Heart right ventricle (tissue), 16 donors: ENCODE measurements around the gene PTPN4. TPM values are rescaled to one million over a fixed set of nuclear protein-coding genes. Genes with fewer than 3 reads are reported as not detected.

Experiments used
- ATAC-seq, 8 donors: fragments of 200-7000 bp; cut with Tn5 transposase; one replicate each; pipeline ENCODE4 v1.9.1; 2020; ENCODE audit warnings: mild to moderate bottlenecking in 8 of 8, moderate library complexity in 8 of 8, moderate number of reproducible peaks in 1 of 8
- DNase-seq, 2 donors: peaks; one replicate each; pipeline ENCODE4 v3.0.0-alpha.2; 2020
- H3K27ac ChIP-seq, 10 donors: fragments of 200-600 bp; sonication (generic) in 2 of 10; one replicate each; pipeline versions ENCODE4 v1.5.0 to v1.8.0; 2020 to 2022; ENCODE audit warnings: mild to moderate bottlenecking in 3 of 10
- H3K27me3 ChIP-seq, 7 donors: fragments of 200-600 bp; one replicate each; pipeline ENCODE4 v1.8.0; 2021 to 2022; ENCODE audit warnings: mild to moderate bottlenecking in 2 of 7
- H3K36me3 ChIP-seq, 9 donors: fragments of 200-600 bp; sonication (generic) in 1 of 9; one replicate each; pipeline versions ENCODE4 v1.5.0 to v1.8.0; 2020 to 2022; ENCODE audit warnings: mild to moderate bottlenecking in 2 of 9
- H3K4me1 ChIP-seq, 9 donors: fragments of 200-600 bp; sonication (generic) in 1 of 9; one replicate each; pipeline versions ENCODE4 v1.5.0 to v1.8.0; 2020 to 2022; ENCODE audit warnings: mild to moderate bottlenecking in 4 of 9
- H3K4me3 ChIP-seq, 10 donors: fragments of 200-600 bp; sonication (generic) in 2 of 10; one replicate each; pipeline versions ENCODE4 v1.5.0 to v1.8.0; 2020 to 2022; ENCODE audit warnings: mild to moderate bottlenecking in 7 of 10, moderate library complexity in 2 of 10
- H3K9me3 ChIP-seq, 11 donors: fragments of 200-600 bp in 10 of 11; sonication (generic) in 2 of 11; one replicate each; pipeline versions ENCODE4 v1.5.0 to v1.8.0; 2013 to 2022; ENCODE audit warnings: mild to moderate bottlenecking in 2 of 11, control low read depth in 1 of 11, moderate library complexity in 1 of 11
- CTCF ChIP-seq, 9 donors: fragments of 200-600 bp; sonication (generic) in 2 of 9; IDR thresholded peaks; one replicate each; pipeline versions ENCODE4 v1.5.0 to v1.8.0; 2021 to 2022; ENCODE audit warnings: antibody characterized with exemption in 9 of 9, mild to moderate bottlenecking in 5 of 9, moderate library complexity in 1 of 9
- WGBS, 2 donors: extraction: QIAGEN DNeasy Blood & Tissue Kit; methylation state at CpG; one replicate each; pipeline ENCODE4 v1.1.7; 2013; ENCODE audit warnings: inconsistent platforms in 1 of 2; 5-methylcytosine and 5-hydroxymethylcytosine counted together
- intact Hi-C, 10 donors: fragments of 100-400 bp; cut with DNase I; formaldehyde crosslinking; loops; one replicate each; pipeline versions ENCODE4 v1.11.1 to v1.14.2; 2022
- polyA plus RNA-seq, 2 donors: library from polyadenylated mRNA; stranded (reverse); fragments of 200-250 nt; gene quantifications; one replicate each; pipeline ENCODE4 v1.2.3, GENCODE V29; 2013
- total RNA-seq, 10 donors: library from RNA; stranded (reverse); fragmentation: NEBNext Ultra II Directional in 3 of 10; extraction: Animal tissue kit (Norgen Biotek cat#: 25700) in 3 of 10; gene quantifications; one replicate each; pipeline versions ENCODE4 v1.2.1 to v1.2.4, GENCODE V29; 2021 to 2023
- donor health status: Arrhythmogenic right ventricular cardiomyopathy.
- donor health status: ischemic (EF 13 %, LVEDD 7.1; RV severe dilation, severe dysfunction).
- donor health status: healthy with polysubstance abuse.
- donor health status: DM: no; HTN: yes; CAD: no.
- donor health status: DM: no; HTN: no; CAD: no.
- donor health status: ischemic (EF 25% LVEDD 6.9; RV normal size, moderate dysfunction).
- donor health status: ischemic (EF 25% LVEDD 5.7; RV mildly dilated, moderate dysfunction).
- donor health status: healthy.
- donor health status: DM: yes; HTN: yes; CAD: no.
- donor health status: Ischemic cardiomyopathy.
- donor health status: ischemic (EF 35%, LVEDD 5.7; RV mildly dilated, moderate dysfunction).
- donor health status: nonischemic (EF 11% LVEDD 7.7; RV severe dilation, severe dysfunction).
- donor health status: DM: yes; HTN: yes; CAD: no.
- donor health status: PGD.
- donor health status: ischemic (EF 29% LVEDD 5.4; RV normal size, mild dysfunction).
- donor health status: nonischemic (EF 23%, LVEDD 6.1; RV moderate dilation, normal function).

Gene PTPN4
- total and polyA plus RNA-seq, 12 donors: 2.5 to 56.1 (median 44.7) TPM

GRCh38 chr2:119772767-119773166 lies 13.0 kb downstream of the PTPN4 start:
- H3K27ac ChIP-seq: no peak overlapping the region
- intact Hi-C loops: no loop called here
- ATAC-seq (no peak), DNase-seq (no peak)
- H3K36me3 ChIP-seq: no peaks in the 10 kb centered on the region
- no peaks in the 10 kb centered on the region for H3K9me3 ChIP-seq
- no peaks in the 10 kb centered on the region for H3K27me3 ChIP-seq
- H3K4me3 ChIP-seq: no peak overlapping the region
- H3K4me1 ChIP-seq: peaks cover 0 to 42% (median 16%) of the 10 kb centered on the region in 9 donors
- WGBS, 2 donors: 93 to 95% methylated on average over 4 of the region's 4 CpGs
- TF ChIP-seq CTCF (IDR thresholded peaks at IDR 0.05): no peak

- H3K27ac ChIP-seq: no peak overlapping the region
- H3K9me3 ChIP-seq: no peaks in the 10 kb centered on the region
- no peaks in the 10 kb centered on the region for H3K36me3 ChIP-seq
- H3K4me1 ChIP-seq: peaks cover 0 to 36% (median 16%) of the 10 kb centered on the region in 9 donors
- DNase-seq (no peak), ATAC-seq (no peak)
- H3K27me3 ChIP-seq: no peaks in the 10 kb centered on the region
- intact Hi-C loops: no loop called here
- no peak overlapping the region for H3K4me3 ChIP-seq
- no peak for TF ChIP-seq CTCF (IDR thresholded peaks at IDR 0.05)
These were observed 14.3 kb downstream of the PTPN4 start for GRCh38 chr2:119774026-119774425.

DNA sequence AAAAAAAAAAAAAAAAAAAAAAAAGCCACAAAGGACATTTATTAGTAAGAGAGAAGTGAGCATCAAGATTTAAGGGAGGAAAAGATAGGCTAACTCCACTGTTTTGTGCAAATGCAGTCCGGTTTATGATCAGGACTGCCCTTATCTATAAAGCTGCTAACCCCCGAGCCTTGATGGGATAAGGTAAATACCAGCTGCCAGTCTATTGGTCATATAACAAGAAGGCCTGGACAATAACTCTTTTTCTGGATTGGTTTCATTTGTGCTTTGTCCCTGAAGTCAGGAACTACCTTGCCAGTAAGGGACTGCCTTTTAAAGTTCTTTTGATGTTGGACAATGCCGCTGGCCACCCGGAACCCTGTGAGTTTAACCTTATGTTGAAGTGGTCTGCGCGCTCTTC lies 15.4 kb downstream of the PTPN4 start:
- H3K27me3 ChIP-seq: no peaks in the 10 kb centered on the region
- H3K4me1 ChIP-seq: peaks cover 0 to 29% (median 16%) of the 10 kb centered on the region in 9 donors
- intact Hi-C loops: no loop called here
- no peaks in the 10 kb centered on the region for H3K36me3 ChIP-seq
- H3K4me3 ChIP-seq: no peak overlapping the region
- DNase-seq: no peak
- no peaks in the 10 kb centered on the region for H3K9me3 ChIP-seq
- H3K27ac ChIP-seq: no peak overlapping the region
- no peak for ATAC-seq
- WGBS, 2 donors: 93 to 94% methylated on average over 6 of the region's 6 CpGs
- TF ChIP-seq CTCF (IDR thresholded peaks at IDR 0.05): no peak

DNA sequence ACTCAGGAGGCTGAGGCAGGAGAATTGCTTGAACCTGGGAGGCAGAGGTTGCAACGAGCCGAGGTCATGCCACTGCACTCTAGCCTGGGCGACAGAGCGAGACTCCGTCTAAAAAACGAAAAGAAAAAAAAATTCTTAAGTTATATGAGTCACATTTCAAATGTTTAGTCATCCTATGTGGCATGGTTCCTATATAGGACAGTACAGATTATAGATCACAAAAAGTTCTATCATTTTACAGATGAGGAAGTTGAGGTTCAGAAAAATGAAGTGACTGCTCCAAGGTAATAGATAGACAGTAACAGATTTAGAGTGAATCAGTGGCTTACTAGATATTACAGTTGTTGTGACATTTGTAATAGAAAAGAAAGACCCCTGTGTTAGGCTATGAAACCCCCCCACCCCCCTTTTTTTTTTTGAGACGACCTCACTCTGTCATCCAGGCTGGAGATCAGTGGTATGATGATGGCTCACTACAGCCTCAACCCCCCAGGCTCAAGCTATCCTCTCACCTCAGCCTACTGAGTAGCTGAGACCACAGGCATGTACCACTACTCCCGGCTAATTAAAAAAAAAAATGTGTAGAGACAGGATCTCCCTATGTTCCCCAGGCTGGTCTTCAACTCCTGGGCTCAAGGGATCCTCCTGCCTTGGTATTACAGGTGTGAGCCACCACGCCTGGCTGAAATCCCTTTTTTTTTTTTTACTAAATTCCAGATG lies 22.7 kb downstream of the PTPN4 start:
- 92 to 95% methylated on average over 9 of the region's 9 CpGs for WGBS, 2 donors
- Histone ChIP-seq H3K4me1 (peaks cover 0 to 20% (median 8%) of the 10 kb centered on the region in 9 donors), H3K27ac (no peak overlapping the region), H3K36me3 (no peaks in the 10 kb centered on the region), H3K9me3 (no peaks in the 10 kb centered on the region), H3K27me3 (no peaks in the 10 kb centered on the region), H3K4me3 (no peak overlapping the region)
- intact Hi-C loops: no loop called here
- ATAC-seq (no peak), DNase-seq (no peak)
- no peak for TF ChIP-seq CTCF (IDR thresholded peaks at IDR 0.05)
